Activated CD8-positive, alpha-beta T cell treated with anti-CD3 and anti-CD28 coated beads for 36 hours (primary cell): Measurements from ENCODE around the gene KLRC4. TPM values are rescaled to one million over a fixed set of nuclear protein-coding genes. Genes with fewer than 3 reads are reported as not detected.
A peak's percentile ranks its signal among the peaks of the same experiment; 100 is the strongest.
"Not testable (repeated sequence)": the region's sequence is repeated elsewhere in the genome, so short reads cannot be mapped to it uniquely, and the experiment has no call there.

Experiments
- ATAC-seq: fragments of 200-7000 bp; cut with Tn5 transposase; one replicate; pipeline ENCODE4 v1.10.0; 2021; ENCODE audit warnings: mild to moderate bottlenecking, moderate library complexity
- CTCF ChIA-PET: fragments of 350-600 bp; sonication (Branson Sonifier 250); formaldehyde crosslinking; loops from one replicate; lab custom pipeline; 2021; ENCODE audit warnings: antibody characterized with exemption; lab: Charles Lee
- POLR2A ChIA-PET: fragments of 350-600 bp; sonication (Branson Sonifier 250); formaldehyde crosslinking; loops from one replicate; lab custom pipeline; 2021; ENCODE audit warnings: antibody characterized with exemption; lab: Charles Lee
- DNase-seq: peaks from one replicate; pipeline ENCODE4 v3.0.0-alpha.2; 2020
- H3K27ac Mint-ChIP-seq: one replicate; pipeline ENCODE4 v1.8.0; 2021; ENCODE audit warnings: mild to moderate bottlenecking, mixed read lengths
- H3K27me3 Mint-ChIP-seq: one replicate; pipeline ENCODE4 v1.8.0; 2021; ENCODE audit warnings: mixed read lengths
- H3K36me3 Mint-ChIP-seq: one replicate; pipeline ENCODE4 v1.8.0; 2021; ENCODE audit warnings: low read depth, mixed read lengths
- H3K4me1 Mint-ChIP-seq: one replicate; pipeline ENCODE4 v1.8.0; 2021; ENCODE audit warnings: low read depth, mixed read lengths
- H3K4me3 Mint-ChIP-seq: one replicate; pipeline ENCODE4 v1.8.0; 2021; ENCODE audit warnings: mild to moderate bottlenecking, moderate library complexity, mixed read lengths
- H3K9me3 Mint-ChIP-seq: one replicate; pipeline ENCODE4 v1.8.0; 2021; ENCODE audit warnings: mixed read lengths
- CTCF ChIP-seq: fragments of 200-600 bp; IDR thresholded peaks from one replicate; pipeline ENCODE4 v1.8.0; 2022; ENCODE audit warnings: antibody characterized with exemption, mild to moderate bottlenecking
- intact Hi-C: fragments of 100-400 bp; cut with micrococcal nuclease; formaldehyde crosslinking; loops from one replicate; pipeline ENCODE4 v1.10.0; 2022
- total RNA-seq, 2 experiments: library from RNA; stranded (reverse); gene quantifications; one replicate each; pipeline ENCODE4 v1.2.3, GENCODE V29; 2021

KLRC4 gene
- total RNA-seq, 2 experiments from 2014 or later: 2.9 to 3.7 TPM

- H3K27ac Mint-ChIP-seq, H3K27me3 Mint-ChIP-seq, H3K4me3 Mint-ChIP-seq, CTCF ChIA-PET, H3K36me3 Mint-ChIP-seq, POLR2A ChIA-PET, intact Hi-C loops, H3K9me3 Mint-ChIP-seq, H3K4me1 Mint-ChIP-seq: not testable (repeated sequence)
- DNase-seq: peak; percentile 57
- ATAC-seq: peak; percentile 97
Measured at GRCh38 chr12:10422159-10422558, 12.6 kb upstream of the KLRC4 start.

DNA sequence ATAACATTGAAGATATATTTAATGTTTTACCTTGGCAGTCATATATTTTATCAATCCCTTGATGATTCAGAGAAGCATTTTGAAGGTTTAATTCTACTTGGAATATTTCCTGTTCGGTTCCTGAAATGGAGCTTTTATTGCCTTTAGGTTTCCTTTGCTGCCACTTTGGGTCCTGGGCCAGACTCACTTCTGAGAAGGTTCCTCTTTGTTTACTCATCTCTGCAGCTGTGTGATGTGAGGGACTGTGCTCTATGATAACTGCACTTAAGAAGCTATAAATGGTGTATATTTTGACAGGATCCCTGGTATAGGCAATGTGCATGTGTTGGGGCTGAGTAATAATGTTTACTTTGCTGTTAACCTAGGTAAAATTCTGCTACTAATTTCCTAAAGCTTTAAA lies 10.8 kb upstream of the KLRC4 start, which contains the start of gene KLRC3:
TSS of gene KLRC3 (minus strand) at position 262 of the 400 bp plus-strand sequence. CDS start at position 217, 45 bp downstream.
- H3K4me1 Mint-ChIP-seq, intact Hi-C loops, ATAC-seq, POLR2A ChIA-PET, H3K9me3 Mint-ChIP-seq, DNase-seq, H3K27me3 Mint-ChIP-seq, CTCF ChIA-PET, H3K36me3 Mint-ChIP-seq: not testable (repeated sequence)
- H3K27ac Mint-ChIP-seq: peak within 1 kb of the TSS; percentile 64
- H3K4me3 Mint-ChIP-seq: peak within 1 kb of the TSS; percentile 64

DNA sequence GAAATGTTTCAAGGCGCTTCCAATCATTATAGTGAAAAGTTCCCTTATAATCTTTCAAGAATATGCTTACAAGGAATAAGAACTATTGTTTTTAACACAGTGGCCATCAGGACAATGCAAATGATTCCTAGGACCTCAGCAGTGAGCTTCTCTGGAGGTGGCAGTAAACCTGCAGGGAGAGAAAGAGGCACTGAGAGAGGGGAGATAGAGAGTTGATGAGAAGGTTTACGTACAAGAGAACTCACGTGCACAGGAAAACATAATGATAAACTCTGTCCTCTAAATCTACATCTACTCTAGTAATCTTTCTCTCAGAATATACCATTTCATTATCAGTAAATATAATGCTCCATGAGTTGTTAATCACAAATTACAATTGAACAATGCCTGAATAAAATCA lies 715 bp downstream of the KLRC4 start:
- Mint-ChIP-seq H3K4me3 (peak overlapping the region; percentile 83), H3K27ac (peak overlapping the region; percentile 88)

DNA sequence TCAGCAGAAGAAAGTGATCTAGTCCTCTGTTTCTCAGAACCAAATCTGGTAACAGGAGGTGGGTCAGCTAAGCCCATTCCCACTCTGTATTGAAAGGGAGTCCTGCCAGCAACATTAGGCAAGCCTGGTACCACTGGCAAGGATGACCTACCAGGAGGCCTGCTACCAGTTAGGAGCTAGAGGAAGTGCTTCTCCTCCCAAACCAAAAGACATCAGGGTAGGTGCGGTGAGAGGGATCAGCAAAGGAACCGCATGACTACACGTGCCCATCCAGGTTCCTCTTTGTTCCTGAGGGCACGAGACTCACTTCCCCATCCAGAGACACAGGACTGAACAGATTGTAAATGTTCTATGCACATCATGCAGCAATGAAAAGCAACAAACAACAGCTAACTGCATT lies 2.8 kb downstream of the KLRC4 start:
- ChIA-PET CTCF (interaction anchor here (1.1 to 1.3 kb wide), 2 partner anchors 14 to 171 kb away, joined by 3 to 5 read pairs; no protein-coding TSS in a partner anchor), POLR2A (interaction anchor here (0.7 to 2.7 kb wide), 12 partner anchors 8 to 733 kb away, joined by 3 to 13 read pairs (median 4); no protein-coding TSS in a partner anchor)
- DNase-seq: no peak
- H3K9me3 Mint-ChIP-seq: peaks cover 4% of the 10 kb centered on the region
- ATAC-seq: no peak
- peak overlapping the region; percentile 85 for H3K27ac Mint-ChIP-seq
- peak overlapping the region; percentile 69 for H3K4me3 Mint-ChIP-seq
- TF ChIP-seq CTCF: no peak
- H3K27me3 Mint-ChIP-seq: no peaks in the 10 kb centered on the region
- H3K36me3 Mint-ChIP-seq: peaks cover 20% of the 10 kb centered on the region
- peaks cover 29% of the 10 kb centered on the region for H3K4me1 Mint-ChIP-seq
- intact Hi-C loops: no loop called here

More for the DNA sequence above, 715 bp downstream of the KLRC4 start:
- DNase-seq: no peak
- H3K9me3 Mint-ChIP-seq: peaks cover 4% of the 10 kb centered on the region
- CTCF ChIA-PET: no interaction called here
- intact Hi-C loops: no loop called here
- TF ChIP-seq CTCF: no peak
- H3K36me3 Mint-ChIP-seq: peaks cover 15% of the 10 kb centered on the region
- H3K4me1 Mint-ChIP-seq: peaks cover 22% of the 10 kb centered on the region
- POLR2A ChIA-PET: interaction anchor here (1.5 kb wide), 1 partner anchor 146 kb away, joined by 9 read pairs; no protein-coding TSS in a partner anchor
- no peaks in the 10 kb centered on the region for H3K27me3 Mint-ChIP-seq
- ATAC-seq: no peak

DNA sequence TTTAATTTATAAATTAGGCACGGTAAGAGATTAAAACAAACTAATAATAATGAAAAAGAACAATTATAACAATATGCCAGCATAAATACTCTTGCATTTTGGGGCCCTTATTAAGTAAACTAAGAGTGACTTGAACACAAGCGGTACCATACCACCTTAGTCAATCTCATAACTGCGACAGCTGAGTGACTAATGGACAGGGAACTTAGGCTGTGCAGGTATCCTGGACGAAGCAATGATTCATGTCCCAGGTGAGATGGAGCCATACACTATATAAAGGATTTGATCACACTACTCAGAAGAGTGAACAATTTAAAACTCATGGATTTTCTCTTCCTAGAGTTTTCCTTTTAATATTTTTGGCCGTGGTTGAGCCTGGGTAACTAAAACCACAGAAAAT lies 4.3 kb downstream of the KLRC4 start:
- Mint-ChIP-seq H3K36me3 (peaks cover 26% of the 10 kb centered on the region), H3K27ac (peak overlapping the region; percentile 73), H3K4me1 (peaks cover 38% of the 10 kb centered on the region), H3K4me3 (peak overlapping the region; percentile 59), H3K9me3 (peaks cover 4% of the 10 kb centered on the region), H3K27me3 (no peaks in the 10 kb centered on the region)
- peak; percentile 40 for ATAC-seq
- TF ChIP-seq CTCF: no peak
- ChIA-PET CTCF (interaction anchor here (1.1 kb wide), 1 partner anchor 154 kb away, joined by 3 read pairs; no protein-coding TSS in a partner anchor), POLR2A (interaction anchor here (1.2 to 2.7 kb wide), 4 partner anchors 14 to 736 kb away, joined by 3 to 13 read pairs (median 4); partner anchors contain the start of gene CLEC2D)
- intact Hi-C loops: no loop called here
- no peak for DNase-seq

DNA sequence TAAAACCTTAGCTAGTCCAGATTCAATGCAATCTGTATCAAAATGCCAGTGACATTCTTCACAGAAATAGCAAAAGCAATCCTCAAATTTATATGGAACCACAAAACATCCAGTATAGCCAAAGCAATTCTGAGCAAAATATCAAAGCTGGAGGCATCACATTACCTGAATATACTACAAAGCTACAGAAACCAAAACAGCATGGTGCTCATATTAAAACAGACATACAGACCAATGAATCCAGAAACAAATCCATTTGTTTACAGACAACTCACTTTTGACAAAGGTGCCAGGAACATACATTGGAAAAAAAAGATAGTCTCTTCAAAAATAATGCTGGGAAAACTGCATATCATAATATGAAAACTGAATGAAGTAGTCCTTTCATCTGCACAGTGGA lies 4.8 kb downstream of the KLRC4 start:
- peaks cover 41% of the 10 kb centered on the region for H3K4me1 Mint-ChIP-seq
- no peak for ATAC-seq
- TF ChIP-seq CTCF: no peak
- peaks cover 31% of the 10 kb centered on the region for H3K36me3 Mint-ChIP-seq
- ChIA-PET CTCF (interaction anchor here (1.1 kb wide), 1 partner anchor 154 kb away, joined by 3 read pairs; no protein-coding TSS in a partner anchor), POLR2A (interaction anchor here (0.7 to 1.3 kb wide), 4 partner anchors 13 to 735 kb away, joined by 3 to 4 read pairs (median 4); partner anchors contain the start of gene CLEC2D)
- peak overlapping the region; percentile 59 for H3K4me3 Mint-ChIP-seq
- H3K27ac Mint-ChIP-seq: peak overlapping the region; percentile 29
- DNase-seq: no peak
- H3K9me3 Mint-ChIP-seq: peaks cover 7% of the 10 kb centered on the region
- intact Hi-C loops: no loop called here
- H3K27me3 Mint-ChIP-seq: no peaks in the 10 kb centered on the region
